ENCODE data around the gene RALY. TPM values are rescaled to one million over a fixed set of nuclear protein-coding genes. Genes with fewer than 3 reads are reported as not detected.

RALY gene
- total RNA-seq, 1 donor from 2014 or later: 236 TPM

- Mint-ChIP-seq H3K36me3 (ENCODE audit: insufficient read depth) (peaks cover 4% of the 10 kb centered on the region), H3K4me1 (ENCODE audit: low read depth) (peaks cover 28% of the 10 kb centered on the region), H3K9me3 (ENCODE audit: low read depth) (no peaks in the 10 kb centered on the region), H3K27me3 (no peaks in the 10 kb centered on the region), H3K27ac (peak overlapping the region; percentile 93), H3K4me3 (ENCODE audit: low read depth) (peak overlapping the region; percentile 88)
- TF ChIP-seq CTCF (IDR thresholded peaks at IDR 0.05; ENCODE audit: unreplicated experiment): no peak
- DNase-seq (ENCODE audit: low spot score, unreplicated experiment): peak; percentile 30
Measured at GRCh38 chr20:34112600-34113101, 118.9 kb downstream of the RALY start.

- no peak overlapping the region for H3K4me3 Mint-ChIP-seq (ENCODE audit: low read depth)
- TF ChIP-seq CTCF (IDR thresholded peaks at IDR 0.05; ENCODE audit: unreplicated experiment): no peak
- H3K4me1 Mint-ChIP-seq (ENCODE audit: low read depth): peaks cover 15% of the 10 kb centered on the region
- DNase-seq (ENCODE audit: low spot score, unreplicated experiment): no peak
- peaks cover 6% of the 10 kb centered on the region for H3K27me3 Mint-ChIP-seq
- no peaks in the 10 kb centered on the region for H3K9me3 Mint-ChIP-seq (ENCODE audit: low read depth)
- H3K36me3 Mint-ChIP-seq (ENCODE audit: insufficient read depth): peaks cover 2% of the 10 kb centered on the region
- H3K27ac Mint-ChIP-seq: no peak overlapping the region
Measured at GRCh38 chr20:34114809-34115208, 121.1 kb downstream of the RALY start.

- DNase-seq (ENCODE audit: low spot score, unreplicated experiment): no peak
- H3K4me1 Mint-ChIP-seq (ENCODE audit: low read depth): peaks cover 13% of the 10 kb centered on the region
- H3K36me3 Mint-ChIP-seq (ENCODE audit: insufficient read depth): peaks cover 2% of the 10 kb centered on the region
- H3K27me3 Mint-ChIP-seq: peaks cover 6% of the 10 kb centered on the region
- H3K9me3 Mint-ChIP-seq (ENCODE audit: low read depth): no peaks in the 10 kb centered on the region
- no peak overlapping the region for H3K4me3 Mint-ChIP-seq (ENCODE audit: low read depth)
- no peak for TF ChIP-seq CTCF (IDR thresholded peaks at IDR 0.05; ENCODE audit: unreplicated experiment)
- no peak overlapping the region for H3K27ac Mint-ChIP-seq
Measured at GRCh38 chr20:34115232-34115631, 121.5 kb downstream of the RALY start.

GRCh38 chr20:34120213-34120612 is 126.5 kb downstream of the RALY start:
- no peak for TF ChIP-seq CTCF (IDR thresholded peaks at IDR 0.05; ENCODE audit: unreplicated experiment)
- Mint-ChIP-seq H3K27ac (no peak overlapping the region), H3K27me3 (peaks cover 6% of the 10 kb centered on the region), H3K4me1 (ENCODE audit: low read depth) (peaks cover 3% of the 10 kb centered on the region), H3K4me3 (ENCODE audit: low read depth) (no peak overlapping the region), H3K36me3 (ENCODE audit: insufficient read depth) (no peaks in the 10 kb centered on the region), H3K9me3 (ENCODE audit: low read depth) (no peaks in the 10 kb centered on the region)
- DNase-seq (ENCODE audit: low spot score, unreplicated experiment): no peak

GRCh38 chr20:34122274-34122980 is 128.7 kb downstream of the RALY start:
- H3K9me3 Mint-ChIP-seq (ENCODE audit: low read depth): peaks cover 7% of the 10 kb centered on the region
- no peak overlapping the region for H3K27ac Mint-ChIP-seq
- H3K4me1 Mint-ChIP-seq (ENCODE audit: low read depth): peaks cover 3% of the 10 kb centered on the region
- H3K27me3 Mint-ChIP-seq: peaks cover 6% of the 10 kb centered on the region
- DNase-seq (ENCODE audit: low spot score, unreplicated experiment): no peak
- peaks cover 1% of the 10 kb centered on the region for H3K36me3 Mint-ChIP-seq (ENCODE audit: insufficient read depth)
- no peak overlapping the region for H3K4me3 Mint-ChIP-seq (ENCODE audit: low read depth)
- TF ChIP-seq CTCF (IDR thresholded peaks at IDR 0.05; ENCODE audit: unreplicated experiment): no peak

Measured in progenitor cell of endocrine pancreas (in vitro differentiated cells).